ENCODE results near the gene FTMT. TPM values are rescaled to one million over a fixed set of nuclear protein-coding genes. Genes with fewer than 3 reads are reported as not detected.

FTMT gene
- total and polyA plus RNA-seq, 4 donors = not detected

GRCh38 chr5:121863753-121864285 lies 12.1 kb downstream of the FTMT start:
- TF ChIP-seq CTCF (IDR thresholded peaks at IDR 0.05; ENCODE audit: control extremely low read depth, extremely low read depth) = no peak
- no peak overlapping the region for H3K9ac ChIP-seq (ENCODE audit: insufficient read depth in 1 of 2, low read length in 2 of 2)
- H3K36me3 ChIP-seq (ENCODE audit: control insufficient read depth in 4 of 4, insufficient read depth in 4 of 4, low read length in 4 of 4) = no peaks in the 10 kb centered on the region
- no peak for ATAC-seq (ENCODE audit: insufficient read depth, low FRiP score)
- no peaks in the 10 kb centered on the region for H3K9me3 ChIP-seq (ENCODE audit: control insufficient read depth in 4 of 4, insufficient read depth in 3 of 4, low read length in 3 of 4)
- 65 to 86% methylated on average over 2 of the region's 2 CpGs for WGBS, 2 donors
- DNase-seq = no peak
- H3K4me1 ChIP-seq (ENCODE audit: control insufficient read depth in 5 of 5, insufficient read depth in 5 of 5, low read length in 5 of 5) = peaks cover 0 to 1% (median 0%) of the 10 kb centered on the region in 5 donors
- H3K4me3 ChIP-seq = no peak overlapping the region
- H3K27ac ChIP-seq (ENCODE audit: low read depth in 1 of 2, low read length in 1 of 2) = no peak overlapping the region
- H3K27me3 ChIP-seq (ENCODE audit: control insufficient read depth in 3 of 3, insufficient read depth in 3 of 3, low read length in 2 of 3) = no peaks in the 10 kb centered on the region

DNA sequence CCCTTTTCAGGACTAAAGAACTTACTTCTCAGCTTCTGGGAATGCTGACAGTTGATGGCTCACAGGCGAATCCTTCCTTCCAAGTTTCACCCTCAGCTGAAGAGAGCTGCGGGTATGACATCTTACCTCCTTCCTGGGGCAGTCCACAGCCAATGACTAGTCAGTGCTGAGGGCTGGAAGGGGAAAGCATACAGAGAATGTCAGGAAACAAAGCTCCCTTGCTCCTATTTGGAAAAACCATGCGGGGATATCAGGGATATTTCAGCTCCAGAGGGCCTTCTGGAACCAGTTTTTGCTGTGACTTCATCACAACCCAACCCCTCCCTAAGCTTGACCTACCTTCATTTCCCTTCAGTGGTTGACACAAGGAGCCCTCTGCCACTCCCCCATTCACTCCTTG lies 15.7 kb downstream of the FTMT start:
- Histone ChIP-seq H3K4me3 (no peak overlapping the region), H3K27me3 (ENCODE audit: control insufficient read depth in 3 of 3, insufficient read depth in 3 of 3, low read length in 2 of 3) (no peaks in the 10 kb centered on the region), H3K4me1 (ENCODE audit: control insufficient read depth in 5 of 5, insufficient read depth in 5 of 5, low read length in 5 of 5) (peaks cover 0 to 1% (median 0%) of the 10 kb centered on the region in 5 donors), H3K9me3 (ENCODE audit: control insufficient read depth in 4 of 4, insufficient read depth in 3 of 4, low read length in 3 of 4) (no peaks in the 10 kb centered on the region), H3K27ac (ENCODE audit: low read depth in 1 of 2, low read length in 1 of 2) (no peak overlapping the region), H3K36me3 (ENCODE audit: control insufficient read depth in 4 of 4, insufficient read depth in 4 of 4, low read length in 4 of 4) (no peaks in the 10 kb centered on the region), H3K9ac (ENCODE audit: insufficient read depth in 1 of 2, low read length in 2 of 2) (no peak overlapping the region)
- no peak for DNase-seq
- no peak for TF ChIP-seq CTCF (IDR thresholded peaks at IDR 0.05; ENCODE audit: control extremely low read depth, extremely low read depth)
- 77 to 81% methylated on average over 3 of the region's 3 CpGs for WGBS, 2 donors
- no peak for ATAC-seq (ENCODE audit: insufficient read depth, low FRiP score)

DNA sequence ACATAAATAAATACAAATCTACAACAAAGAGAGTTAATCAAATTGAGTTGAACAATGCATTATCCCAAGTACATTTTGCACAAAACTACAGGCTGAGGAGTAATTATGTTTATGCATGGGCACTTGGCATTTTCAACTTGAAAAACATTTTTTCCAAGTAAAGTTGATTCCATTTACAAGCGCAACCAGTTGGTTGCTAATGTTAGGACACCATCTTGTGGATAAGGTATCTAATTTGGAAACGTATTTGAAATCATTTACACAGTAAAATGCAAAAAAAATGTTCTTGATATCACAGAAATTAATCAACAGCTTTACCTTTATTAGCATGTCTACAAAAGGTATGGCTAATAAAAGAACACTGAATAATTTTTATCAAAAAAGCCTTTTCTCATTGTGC lies 18.8 kb downstream of the FTMT start:
- no peaks in the 10 kb centered on the region for H3K27me3 ChIP-seq (ENCODE audit: control insufficient read depth in 3 of 3, insufficient read depth in 3 of 3, low read length in 2 of 3)
- TF ChIP-seq CTCF (IDR thresholded peaks at IDR 0.05; ENCODE audit: control extremely low read depth, extremely low read depth) = no peak
- peaks cover 0 to 2% (median 0%) of the 10 kb centered on the region in 5 donors for H3K4me1 ChIP-seq (ENCODE audit: control insufficient read depth in 5 of 5, insufficient read depth in 5 of 5, low read length in 5 of 5)
- H3K9ac ChIP-seq (ENCODE audit: insufficient read depth in 1 of 2, low read length in 2 of 2) = no peak overlapping the region
- no peak overlapping the region for H3K27ac ChIP-seq (ENCODE audit: low read depth in 1 of 2, low read length in 1 of 2)
- H3K36me3 ChIP-seq (ENCODE audit: control insufficient read depth in 4 of 4, insufficient read depth in 4 of 4, low read length in 4 of 4) = no peaks in the 10 kb centered on the region
- no peak for ATAC-seq (ENCODE audit: insufficient read depth, low FRiP score)
- H3K4me3 ChIP-seq = no peak overlapping the region
- WGBS, 2 donors = 45 to 49% methylated on average over 2 of the region's 2 CpGs
- H3K9me3 ChIP-seq (ENCODE audit: control insufficient read depth in 4 of 4, insufficient read depth in 3 of 4, low read length in 3 of 4) = no peaks in the 10 kb centered on the region
- DNase-seq = peak in 2 of 3 donors; percentile 62 to 73

- H3K9ac ChIP-seq (ENCODE audit: insufficient read depth in 1 of 2, low read length in 2 of 2) = no peak overlapping the region
- 87 to 88% methylated on average over 2 of the region's 2 CpGs for WGBS, 2 donors
- no peaks in the 10 kb centered on the region for H3K9me3 ChIP-seq (ENCODE audit: control insufficient read depth in 4 of 4, insufficient read depth in 3 of 4, low read length in 3 of 4)
- no peaks in the 10 kb centered on the region for H3K27me3 ChIP-seq (ENCODE audit: control insufficient read depth in 3 of 3, insufficient read depth in 3 of 3, low read length in 2 of 3)
- DNase-seq = peak in 1 of 3 donors; percentile 5
- H3K36me3 ChIP-seq (ENCODE audit: control insufficient read depth in 4 of 4, insufficient read depth in 4 of 4, low read length in 4 of 4) = no peaks in the 10 kb centered on the region
- no peak for ATAC-seq (ENCODE audit: insufficient read depth, low FRiP score)
- TF ChIP-seq CTCF (IDR thresholded peaks at IDR 0.05; ENCODE audit: control extremely low read depth, extremely low read depth) = no peak
- no peak overlapping the region for H3K4me3 ChIP-seq
- H3K27ac ChIP-seq (ENCODE audit: low read depth in 1 of 2, low read length in 1 of 2) = no peak overlapping the region
- H3K4me1 ChIP-seq (ENCODE audit: control insufficient read depth in 5 of 5, insufficient read depth in 5 of 5, low read length in 5 of 5) = peaks cover 0 to 2% (median 0%) of the 10 kb centered on the region in 5 donors
These were observed 21.2 kb downstream of the FTMT start for GRCh38 chr5:121872856-121873255.

All from lung (tissue), 12 donors.